Trophoblast cell (in vitro differentiated cells and primary cell): ENCODE measurements around the gene GPATCH1.

Experiments used
- DNase-seq, 2 donors: peaks; one replicate each; pipeline ENCODE4 v3.0.0-alpha.2; 2016
- H2AFZ ChIP-seq: 2 replicates; pipeline ENCODE4 v1.6.1; 2013; ENCODE audit warnings: low read length, moderate library complexity, mild to moderate bottlenecking; ENCODE audit not compliant: insufficient read depth, poor library complexity
- H2AK5ac ChIP-seq: 2 replicates; pipeline ENCODE4 v1.6.1; 2013; ENCODE audit warnings: mild to moderate bottlenecking, low read length
- H2BK120ac ChIP-seq: 2 replicates; pipeline ENCODE4 v1.6.1; 2013; ENCODE audit warnings: low read length, mild to moderate bottlenecking, moderate library complexity; ENCODE audit not compliant: insufficient read depth, poor library complexity
- H2BK12ac ChIP-seq: 2 replicates; pipeline ENCODE4 v1.6.1; 2013; ENCODE audit warnings: mild to moderate bottlenecking, low read length, moderate library complexity
- H2BK5ac ChIP-seq: 2 replicates; pipeline ENCODE4 v1.6.1; 2013; ENCODE audit warnings: low read length, low read depth, moderate library complexity, mild to moderate bottlenecking; ENCODE audit not compliant: poor library complexity
- H3K14ac ChIP-seq: 2 replicates; pipeline ENCODE4 v1.6.1; 2013; ENCODE audit warnings: mild to moderate bottlenecking, low read length
- H3K18ac ChIP-seq: 2 replicates; pipeline ENCODE4 v1.6.1; 2013; ENCODE audit warnings: mild to moderate bottlenecking, low read length
- H3K23ac ChIP-seq: 2 replicates; pipeline ENCODE4 v1.6.1; 2013; ENCODE audit warnings: low read length
- H3K27ac ChIP-seq: 2 replicates; pipeline ENCODE4 v1.5.1; 2013; ENCODE audit warnings: low read depth, mild to moderate bottlenecking, inconsistent platforms, low read length, moderate library complexity
- H3K27me3 ChIP-seq: 2 replicates; pipeline ENCODE4 v1.6.1; 2013; ENCODE audit warnings: inconsistent platforms, mild to moderate bottlenecking, low read length, moderate library complexity; ENCODE audit not compliant: insufficient read depth
- H3K36me3 ChIP-seq, 2 experiments: 1 replicate in 1 of 2; 2 replicates in 1 of 2; pipeline ENCODE4 v1.6.1; 2013; ENCODE audit warnings: low read length in 2 of 2, mild to moderate bottlenecking in 2 of 2, moderate library complexity in 1 of 2; ENCODE audit not compliant: insufficient read depth in 2 of 2, control insufficient read depth in 1 of 2
- H3K4ac ChIP-seq: 2 replicates; pipeline ENCODE4 v1.6.1; 2013; ENCODE audit warnings: low read depth, mild to moderate bottlenecking, low read length, moderate library complexity
- H3K4me1 ChIP-seq, 2 experiments: 1 replicate in 1 of 2; 2 replicates in 1 of 2; pipeline ENCODE4 v1.6.1; 2013; ENCODE audit warnings: low read length in 2 of 2, mild to moderate bottlenecking in 2 of 2, moderate library complexity in 1 of 2; ENCODE audit not compliant: insufficient read depth in 2 of 2, control insufficient read depth in 1 of 2
- H3K4me2 ChIP-seq: 2 replicates; pipeline ENCODE4 v1.6.1; 2013; ENCODE audit warnings: inconsistent platforms, mild to moderate bottlenecking, low read length, moderate library complexity
- H3K4me3 ChIP-seq: 2 replicates; pipeline ENCODE4 v1.5.1; 2013; ENCODE audit warnings: mild to moderate bottlenecking, low read depth, low read length, inconsistent platforms
- H3K79me1 ChIP-seq: one replicate; pipeline ENCODE4 v1.6.1; 2013; ENCODE audit warnings: low read length
- H3K79me2 ChIP-seq: 2 replicates; pipeline ENCODE4 v1.6.1; 2013; ENCODE audit warnings: low read length, mild to moderate bottlenecking; ENCODE audit not compliant: control insufficient read depth, insufficient read depth, poor library complexity
- H3K9ac ChIP-seq: 2 replicates; pipeline ENCODE4 v1.6.1; 2013; ENCODE audit warnings: mild to moderate bottlenecking, low read length
- H3K9me3 ChIP-seq: 2 replicates; pipeline ENCODE4 v1.6.1; 2013; ENCODE audit warnings: low read depth, mild to moderate bottlenecking, control low read depth, inconsistent platforms, low read length; ENCODE audit not compliant: insufficient read depth
- H4K12ac ChIP-seq: 2 replicates; pipeline ENCODE4 v1.6.1; 2013; ENCODE audit warnings: low read depth, mild to moderate bottlenecking, low read length, moderate library complexity
- H4K8ac ChIP-seq: 2 replicates; pipeline ENCODE4 v1.6.1; 2013; ENCODE audit warnings: low read depth, mild to moderate bottlenecking, low read length, moderate library complexity
- H4K91ac ChIP-seq: one replicate; pipeline ENCODE4 v1.6.1; 2013; ENCODE audit warnings: low read depth, mild to moderate bottlenecking, low read length, moderate library complexity
- WGBS: extraction: QIAGEN DNeasy Blood & Tissue Kit; methylation state at CpG from one replicate; pipeline ENCODE4 v1.1.7; 2013; ENCODE audit warnings: missing lambda C conversion rate; ENCODE audit not compliant: insufficient read length, insufficient coverage; ENCODE audit errors: extremely low coverage; 5-methylcytosine and 5-hydroxymethylcytosine counted together

The GPATCH1 gene

GRCh38 chr19:33050110-33050509, 30.9 kb upstream of the GPATCH1 start:
- no peak overlapping the region for H4K8ac ChIP-seq
- no peak overlapping the region for H2BK5ac ChIP-seq
- H3K79me1 ChIP-seq: no peaks in the 10 kb centered on the region
- H3K4me2 ChIP-seq: no peak overlapping the region
- H2AFZ ChIP-seq: no peak overlapping the region
- no peak overlapping the region for H4K91ac ChIP-seq
- no peak overlapping the region for H3K27ac ChIP-seq
- H2AK5ac ChIP-seq: no peak overlapping the region
- no peak for DNase-seq
- no peak overlapping the region for H3K4ac ChIP-seq
- H3K9me3 ChIP-seq: peaks cover 2% of the 10 kb centered on the region
- H2BK120ac ChIP-seq: no peak overlapping the region
- no CpG with 5 or more reads among the region's 3 CpGs for WGBS
- no peaks in the 10 kb centered on the region for H3K36me3 ChIP-seq
- no peak overlapping the region for H3K23ac ChIP-seq
- no peaks in the 10 kb centered on the region for H3K27me3 ChIP-seq
- H2BK12ac ChIP-seq: no peak overlapping the region
- H3K4me3 ChIP-seq: no peak overlapping the region
- no peaks in the 10 kb centered on the region for H3K79me2 ChIP-seq
- peaks cover 3 to 10% of the 10 kb centered on the region in 2 experiments for H3K4me1 ChIP-seq
- no peak overlapping the region for H3K14ac ChIP-seq
- no peak overlapping the region for H3K18ac ChIP-seq
- H4K12ac ChIP-seq: no peak overlapping the region
- no peak overlapping the region for H3K9ac ChIP-seq

- no CpG with 5 or more reads among the region's 8 CpGs for WGBS
Observed at GRCh38 chr19:33052352-33052972, 28.5 kb upstream of the GPATCH1 start.

GRCh38 chr19:33054623-33055022, 26.4 kb upstream of the GPATCH1 start:
- DNase-seq: peak; percentile 47
- Histone ChIP-seq H2BK120ac (no peak overlapping the region), H3K79me1 (no peaks in the 10 kb centered on the region), H3K27ac (no peak overlapping the region), H3K18ac (no peak overlapping the region), H2AFZ (no peak overlapping the region), H4K12ac (no peak overlapping the region), H3K9me3 (peaks cover 2% of the 10 kb centered on the region), H3K23ac (no peak overlapping the region), H3K9ac (no peak overlapping the region), H3K79me2 (no peaks in the 10 kb centered on the region), H4K8ac (no peak overlapping the region), H3K4me2 (no peak overlapping the region), H3K4ac (no peak overlapping the region), H3K4me1 (no peaks in the 10 kb centered on the region), H3K14ac (no peak overlapping the region), H3K4me3 (no peak overlapping the region), H2BK5ac (no peak overlapping the region), H2AK5ac (no peak overlapping the region), H3K36me3 (no peaks in the 10 kb centered on the region), H2BK12ac (no peak overlapping the region), H4K91ac (no peak overlapping the region), H3K27me3 (no peaks in the 10 kb centered on the region)
- WGBS: no CpG with 5 or more reads among the region's 8 CpGs

More at GRCh38 chr19:33052352-33052972, 28.5 kb upstream of the GPATCH1 start:
- Histone ChIP-seq H3K23ac (no peak overlapping the region), H3K9ac (no peak overlapping the region), H2BK120ac (no peak overlapping the region), H3K4me2 (no peak overlapping the region), H4K8ac (no peak overlapping the region), H4K12ac (no peak overlapping the region), H2AFZ (no peak overlapping the region), H3K27ac (no peak overlapping the region), H2BK5ac (no peak overlapping the region), H2AK5ac (no peak overlapping the region), H3K4me3 (no peak overlapping the region), H3K14ac (no peak overlapping the region), H3K4ac (no peak overlapping the region), H3K79me1 (no peaks in the 10 kb centered on the region), H4K91ac (no peak overlapping the region), H2BK12ac (no peak overlapping the region), H3K18ac (no peak overlapping the region), H3K79me2 (no peaks in the 10 kb centered on the region), H3K4me1 (peaks cover 3 to 8% of the 10 kb centered on the region in 2 experiments), H3K27me3 (no peaks in the 10 kb centered on the region), H3K9me3 (peaks cover 2% of the 10 kb centered on the region), H3K36me3 (no peaks in the 10 kb centered on the region)
- DNase-seq: peak in 1 of 2 donors; percentile 81

GRCh38 chr19:33055718-33056117, 25.3 kb upstream of the GPATCH1 start:
- no peak overlapping the region for H3K4ac ChIP-seq
- no peak overlapping the region for H4K91ac ChIP-seq
- H3K23ac ChIP-seq: no peak overlapping the region
- peak in 1 of 2 donors; percentile 66 for DNase-seq
- H3K4me2 ChIP-seq: no peak overlapping the region
- H3K9me3 ChIP-seq: no peaks in the 10 kb centered on the region
- no peak overlapping the region for H3K4me3 ChIP-seq
- H3K27me3 ChIP-seq: no peaks in the 10 kb centered on the region
- H2AK5ac ChIP-seq: no peak overlapping the region
- H3K79me2 ChIP-seq: no peaks in the 10 kb centered on the region
- H3K14ac ChIP-seq: no peak overlapping the region
- H2AFZ ChIP-seq: no peak overlapping the region
- H4K12ac ChIP-seq: no peak overlapping the region
- H3K18ac ChIP-seq: no peak overlapping the region
- no peak overlapping the region for H3K27ac ChIP-seq
- H2BK12ac ChIP-seq: no peak overlapping the region
- H4K8ac ChIP-seq: no peak overlapping the region
- no peaks in the 10 kb centered on the region for H3K36me3 ChIP-seq
- no peaks in the 10 kb centered on the region for H3K79me1 ChIP-seq
- no peak overlapping the region for H2BK5ac ChIP-seq
- no peaks in the 10 kb centered on the region for H3K4me1 ChIP-seq
- no CpG with 5 or more reads among the region's 2 CpGs for WGBS
- H2BK120ac ChIP-seq: no peak overlapping the region
- H3K9ac ChIP-seq: no peak overlapping the region
